BJ (cell line): ENCODE measurements around the gene TMEM52. TPM values are rescaled to one million over a fixed set of nuclear protein-coding genes. Genes with fewer than 3 reads are reported as not detected.

Experiments
- CTCF ChIA-PET: fragments of 350-600 bp; formaldehyde crosslinking; extraction: SDS; loops from one replicate; lab custom pipeline; 2021; ENCODE audit warnings: antibody characterized with exemption, inconsistent platforms; lab: Yijun Ruan, JAX
- POLR2A ChIA-PET: fragments of 300-600 bp; sonication (Branson Sonifier 250); formaldehyde crosslinking; extraction: SDS; loops from one replicate; lab custom pipeline; 2021; ENCODE audit warnings: antibody characterized with exemption; lab: Charles Lee
- DNase-seq: peaks from one replicate; pipeline ENCODE4 v3.0.0-alpha.2; 2011; ENCODE audit warnings: low read depth
- H3K27me3 ChIP-seq: 2 replicates; pipeline ENCODE4 v1.6.0; 2011; ENCODE audit warnings: low read length; ENCODE audit not compliant: control insufficient read depth, insufficient read depth
- H3K36me3 ChIP-seq: 2 replicates; pipeline ENCODE4 v1.5.1; 2011; ENCODE audit warnings: low read length; ENCODE audit not compliant: control insufficient read depth, insufficient read depth
- H3K4me3 ChIP-seq: 2 replicates; pipeline ENCODE4 v1.5.1; 2011; ENCODE audit warnings: low read depth, mild to moderate bottlenecking, control low read depth, low read length
- polyA plus RNA-seq: library from polyadenylated mRNA; depleted of rRNA; stranded (reverse); fragments of >200 nt; gene quantifications from 2 replicates; pipeline ENCODE4 v1.2.3, GENCODE V29; 2011
- TF ChIP-seq, protein P1 (sequence below): IDR thresholded peaks from 2 replicates; pipeline ENCODE4 v1.5.1; 2011; ENCODE audit warnings: low read depth, mild to moderate bottlenecking, control low read depth, inconsistent platforms, low read length, moderate library complexity; ENCODE audit not compliant: insufficient read depth

Gene TMEM52
- polyA plus RNA-seq, 1 experiment, result 1.0 TPM

DNA sequence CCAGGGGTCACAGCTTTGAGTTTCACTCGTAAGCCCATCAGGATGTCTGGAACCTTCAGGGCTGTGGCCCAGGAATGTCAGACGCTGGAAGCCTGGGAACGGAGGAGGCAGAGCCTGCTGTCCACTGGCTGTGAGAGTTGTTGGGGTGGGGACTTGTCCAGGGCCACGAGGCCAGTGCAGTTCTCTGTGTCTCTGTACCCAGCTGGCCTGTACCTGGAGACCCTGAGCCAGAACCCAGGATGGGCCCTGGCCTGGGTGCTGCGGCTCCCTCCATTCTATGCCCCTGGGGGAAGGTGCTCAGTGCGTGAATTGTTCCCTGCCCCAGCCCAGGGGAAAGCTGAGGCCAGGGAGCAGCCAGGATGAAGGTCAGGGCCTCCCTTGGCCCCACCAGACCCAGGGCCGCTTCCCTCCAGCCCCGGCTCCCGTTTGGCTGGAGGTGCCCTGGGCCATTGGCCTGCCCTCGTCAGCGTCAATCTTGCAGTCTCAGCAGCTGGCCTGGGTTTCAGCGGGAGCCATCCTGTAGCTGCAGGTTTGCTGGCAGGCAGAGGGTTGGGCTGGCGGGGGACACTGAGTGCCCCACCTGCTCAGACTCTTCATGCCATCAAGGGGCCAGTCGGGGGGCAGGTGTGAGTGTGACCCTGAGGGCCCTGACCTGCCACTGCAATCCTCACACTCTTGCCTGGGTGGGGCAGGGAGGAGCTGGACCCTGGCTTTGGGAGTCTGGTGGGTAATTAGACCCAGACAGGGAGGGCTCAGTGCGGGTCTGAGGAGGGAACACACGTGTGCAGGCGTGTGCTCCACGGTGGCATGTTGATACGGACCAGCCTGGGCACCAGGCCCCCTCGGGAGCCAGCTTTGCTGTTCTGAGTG, 4.7 kb downstream of the TMEM52 start:
- CTCF ChIA-PET, result no interaction called here

DNA sequence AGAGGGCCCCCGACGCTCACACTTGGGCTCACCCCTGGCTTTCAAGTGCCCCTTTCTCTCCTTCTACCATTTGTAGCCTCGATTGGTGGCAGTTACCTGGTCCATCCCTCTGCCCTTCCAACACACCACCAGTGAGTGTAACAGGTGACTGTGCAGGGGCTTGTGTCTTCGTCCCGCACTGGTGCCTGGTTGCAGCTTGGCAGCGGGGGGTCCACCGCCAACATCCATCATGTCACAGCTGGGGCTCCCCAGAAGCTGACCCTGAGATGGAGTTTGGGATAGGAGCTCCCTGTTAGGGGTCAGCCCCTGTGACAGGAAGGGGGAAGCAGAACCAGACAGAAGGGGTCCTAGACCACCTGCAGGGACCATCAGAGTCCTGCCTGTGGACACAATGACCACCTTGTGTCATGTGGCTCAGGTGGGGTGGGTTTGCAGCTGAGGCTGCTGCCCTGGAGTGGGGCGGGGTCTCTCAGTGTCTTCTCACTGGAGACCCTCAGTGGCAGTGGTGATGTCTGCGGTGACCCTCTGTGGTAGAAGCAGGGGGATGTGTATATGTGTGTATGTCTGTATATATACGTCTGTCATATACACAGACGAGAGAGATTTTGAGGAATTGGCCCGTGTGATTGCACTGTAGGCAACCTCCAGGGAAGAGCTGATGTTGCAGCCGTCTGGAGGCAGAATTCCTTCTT, 7.6 kb downstream of the TMEM52 start:
- DNase-seq, result no peak
- ChIA-PET POLR2A (interaction anchor here (0.6 kb wide), 1 partner anchor 78 kb away, joined by 3 read pairs; no protein-coding TSS in a partner anchor), CTCF (interaction anchor here (1.4 kb wide), 1 partner anchor 246 kb away, joined by 3 read pairs; no protein-coding TSS in a partner anchor)
- Histone ChIP-seq H3K27me3 (0 out of 2 replicates have a peak, but pooled peaks cover 2% of the 10 kb centered on the region), H3K36me3 (peaks cover 2% of the 10 kb centered on the region; the same call in 1 of the 2 replicates), H3K4me3 (no peak overlapping the region)
- TF ChIP-seq, protein P1, sequence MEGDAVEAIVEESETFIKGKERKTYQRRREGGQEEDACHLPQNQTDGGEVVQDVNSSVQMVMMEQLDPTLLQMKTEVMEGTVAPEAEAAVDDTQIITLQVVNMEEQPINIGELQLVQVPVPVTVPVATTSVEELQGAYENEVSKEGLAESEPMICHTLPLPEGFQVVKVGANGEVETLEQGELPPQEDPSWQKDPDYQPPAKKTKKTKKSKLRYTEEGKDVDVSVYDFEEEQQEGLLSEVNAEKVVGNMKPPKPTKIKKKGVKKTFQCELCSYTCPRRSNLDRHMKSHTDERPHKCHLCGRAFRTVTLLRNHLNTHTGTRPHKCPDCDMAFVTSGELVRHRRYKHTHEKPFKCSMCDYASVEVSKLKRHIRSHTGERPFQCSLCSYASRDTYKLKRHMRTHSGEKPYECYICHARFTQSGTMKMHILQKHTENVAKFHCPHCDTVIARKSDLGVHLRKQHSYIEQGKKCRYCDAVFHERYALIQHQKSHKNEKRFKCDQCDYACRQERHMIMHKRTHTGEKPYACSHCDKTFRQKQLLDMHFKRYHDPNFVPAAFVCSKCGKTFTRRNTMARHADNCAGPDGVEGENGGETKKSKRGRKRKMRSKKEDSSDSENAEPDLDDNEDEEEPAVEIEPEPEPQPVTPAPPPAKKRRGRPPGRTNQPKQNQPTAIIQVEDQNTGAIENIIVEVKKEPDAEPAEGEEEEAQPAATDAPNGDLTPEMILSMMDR, result no peak

More for the DNA sequence above, 4.7 kb downstream of the TMEM52 start:
- no peak for DNase-seq
- Histone ChIP-seq H3K4me3 (no peak overlapping the region), H3K27me3 (0 out of 2 replicates have a peak, but pooled peaks cover 2% of the 10 kb centered on the region), H3K36me3 (no peaks in the 10 kb centered on the region)
- POLR2A ChIA-PET, result no interaction called here
- TF ChIP-seq, protein P1, result no peak

DNA sequence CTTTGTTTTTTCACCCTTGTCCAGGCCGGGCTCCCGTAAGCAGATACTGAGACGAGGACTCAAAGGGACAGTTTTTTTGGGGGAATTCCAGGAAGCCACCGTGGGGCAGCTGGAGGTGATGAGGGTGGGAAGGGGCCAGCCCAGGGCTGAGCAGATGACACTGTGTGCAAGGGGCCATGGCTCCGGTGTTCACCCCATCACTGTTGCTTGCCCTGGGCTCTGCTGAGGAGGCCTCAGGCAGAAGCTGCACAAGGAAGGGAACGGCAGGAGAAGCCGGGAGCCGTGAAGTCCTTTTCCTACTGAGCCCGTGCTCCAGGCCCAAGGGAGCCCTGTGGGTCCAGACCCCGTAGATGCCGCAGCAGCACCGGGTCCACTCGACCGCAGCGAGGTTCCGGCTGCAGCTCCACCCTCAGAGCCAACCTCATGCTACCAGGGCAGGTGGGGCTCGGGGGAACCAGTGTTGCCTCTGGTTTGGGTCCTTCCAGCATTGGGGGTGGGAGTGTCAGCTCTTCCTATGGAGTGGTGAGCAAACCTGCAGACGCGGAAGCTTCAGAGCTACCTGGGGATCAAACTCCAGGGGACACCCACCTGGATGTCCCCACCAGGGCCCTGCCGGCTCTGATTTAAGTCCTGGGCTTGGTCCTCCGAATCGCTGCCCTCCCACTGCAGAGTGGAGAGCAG, 8.3 kb downstream of the TMEM52 start:
- 0 out of 2 replicates have a peak, but pooled peaks cover 2% of the 10 kb centered on the region for H3K27me3 ChIP-seq
- DNase-seq, result no peak
- peaks cover 2% of the 10 kb centered on the region; the same call in 1 of the 2 replicates for H3K36me3 ChIP-seq
- TF ChIP-seq, protein P1, result no peak
- ChIA-PET POLR2A (no interaction called here), CTCF (interaction anchor here (0.5 to 1.4 kb wide), 3 partner anchors 99 to 245 kb away, joined by 3 read pairs; partner anchors contain the start of gene CDK11A)
- no peak overlapping the region for H3K4me3 ChIP-seq

DNA sequence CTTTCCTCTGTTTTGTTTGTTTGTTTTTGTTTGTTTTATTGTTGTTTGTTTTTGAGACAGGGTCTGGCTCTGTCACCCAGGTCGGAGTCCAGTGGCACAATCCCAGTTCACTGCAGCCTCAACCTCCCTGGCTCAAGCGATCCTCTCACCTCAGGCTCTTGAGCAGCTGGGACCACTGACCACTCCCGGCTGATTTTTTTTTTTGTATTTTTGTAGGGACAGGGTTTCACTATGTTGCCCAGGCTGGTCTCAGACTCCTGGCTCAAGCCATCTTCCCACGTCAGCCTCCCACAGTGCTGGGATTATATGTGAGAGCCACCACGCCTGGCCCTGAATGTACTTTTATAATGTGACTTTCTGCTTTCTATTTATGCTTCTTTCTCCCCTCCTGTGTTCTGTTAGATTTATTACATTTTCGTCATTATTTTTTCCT, 9.0 kb downstream of the TMEM52 start:
- ChIA-PET POLR2A (no interaction called here), CTCF (interaction anchor here (0.6 to 2.1 kb wide), 4 partner anchors 11 to 186 kb away, joined by 3 to 10 read pairs (median 4); partner anchors contain the start of gene CDK11A)
- Histone ChIP-seq H3K4me3 (peak overlapping the region; percentile 43), H3K36me3 (peaks cover 2% of the 10 kb centered on the region; the same call in 1 of the 2 replicates), H3K27me3 (0 out of 2 replicates have a peak, but pooled peaks cover 2% of the 10 kb centered on the region)
- TF ChIP-seq, protein P1, result no peak
- DNase-seq, result no peak
